Measurements from ENCODE around the gene SRRM4. TPM values are rescaled to one million over a fixed set of nuclear protein-coding genes. Genes with fewer than 3 reads are reported as not detected.

Gene SRRM4
- total RNA-seq, 1 experiment from 2014 or later: 0.96 TPM

GRCh38 chr12:119158402-119158801, 177.1 kb downstream of the SRRM4 start:
- CTCF ChIA-PET: no interaction called here
- Mint-ChIP-seq H3K9me3 (no peaks in the 10 kb centered on the region; the same call in 1 of the 2 replicates), H3K27ac (no peak overlapping the region), H3K4me1 (peaks cover 13% of the 10 kb centered on the region), H3K27me3 (ENCODE audit: low read depth) (no peaks in the 10 kb centered on the region), H3K36me3 (no peaks in the 10 kb centered on the region), H3K4me3 (no peak overlapping the region)
- TF ChIP-seq, protein P1, sequence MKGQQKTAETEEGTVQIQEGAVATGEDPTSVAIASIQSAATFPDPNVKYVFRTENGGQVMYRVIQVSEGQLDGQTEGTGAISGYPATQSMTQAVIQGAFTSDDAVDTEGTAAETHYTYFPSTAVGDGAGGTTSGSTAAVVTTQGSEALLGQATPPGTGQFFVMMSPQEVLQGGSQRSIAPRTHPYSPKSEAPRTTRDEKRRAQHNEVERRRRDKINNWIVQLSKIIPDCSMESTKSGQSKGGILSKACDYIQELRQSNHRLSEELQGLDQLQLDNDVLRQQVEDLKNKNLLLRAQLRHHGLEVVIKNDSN (CRISPR knock-in tag; IDR thresholded peaks at IDR 0.05): no peak
- no peak for TF ChIP-seq NFATC4 (CRISPR knock-in tag; IDR thresholded peaks at IDR 0.05)
- POLR2A ChIA-PET: no interaction called here
- ATAC-seq (no peak), DNase-seq (ENCODE audit: low spot score) (no peak)

DNA sequence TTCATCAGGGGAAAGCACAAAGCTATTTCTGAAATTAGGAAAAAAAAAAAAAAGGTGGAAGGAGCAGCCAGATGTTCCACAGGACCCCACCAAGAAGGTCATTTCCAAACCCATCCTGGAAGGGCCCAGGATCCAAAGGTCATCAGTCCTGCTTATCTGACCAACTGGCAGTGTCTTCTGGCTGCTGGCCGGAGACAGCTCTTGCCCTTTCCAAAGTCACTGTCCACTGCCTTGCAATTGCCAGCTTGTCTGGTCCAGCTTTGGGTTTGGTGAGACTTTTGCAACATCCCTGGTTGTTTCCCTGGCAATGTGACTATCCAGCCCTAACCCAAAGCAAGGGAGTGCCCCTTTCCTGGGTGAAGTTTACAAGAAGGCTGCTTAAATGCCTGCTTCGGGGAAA, 178.5 kb downstream of the SRRM4 start:
- TF ChIP-seq GRHL2 (CRISPR knock-in tag; IDR thresholded peaks at IDR 0.05; ENCODE audit: insufficient replicate concordance, severe bottlenecking): no peak
- TF ChIP-seq ZNF317 (CRISPR knock-in tag; IDR thresholded peaks at IDR 0.05; ENCODE audit: borderline replicate concordance, low read depth): no peak
- TF ChIP-seq, protein P1 (CRISPR knock-in tag; IDR thresholded peaks at IDR 0.05): no peak
- TF ChIP-seq, protein P2, sequence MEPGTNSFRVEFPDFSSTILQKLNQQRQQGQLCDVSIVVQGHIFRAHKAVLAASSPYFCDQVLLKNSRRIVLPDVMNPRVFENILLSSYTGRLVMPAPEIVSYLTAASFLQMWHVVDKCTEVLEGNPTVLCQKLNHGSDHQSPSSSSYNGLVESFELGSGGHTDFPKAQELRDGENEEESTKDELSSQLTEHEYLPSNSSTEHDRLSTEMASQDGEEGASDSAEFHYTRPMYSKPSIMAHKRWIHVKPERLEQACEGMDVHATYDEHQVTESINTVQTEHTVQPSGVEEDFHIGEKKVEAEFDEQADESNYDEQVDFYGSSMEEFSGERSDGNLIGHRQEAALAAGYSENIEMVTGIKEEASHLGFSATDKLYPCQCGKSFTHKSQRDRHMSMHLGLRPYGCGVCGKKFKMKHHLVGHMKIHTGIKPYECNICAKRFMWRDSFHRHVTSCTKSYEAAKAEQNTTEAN (CRISPR knock-in tag; IDR thresholded peaks at IDR 0.05): no peak
- no peak for TF ChIP-seq ZNF263 (CRISPR knock-in tag; IDR thresholded peaks at IDR 0.05; ENCODE audit: low read depth)
- TF ChIP-seq ZNF232 (CRISPR knock-in tag; IDR thresholded peaks at IDR 0.05): no peak
- TF ChIP-seq ZMAT4 (CRISPR knock-in tag; IDR thresholded peaks at IDR 0.05): no peak
- TF ChIP-seq, protein P3, sequence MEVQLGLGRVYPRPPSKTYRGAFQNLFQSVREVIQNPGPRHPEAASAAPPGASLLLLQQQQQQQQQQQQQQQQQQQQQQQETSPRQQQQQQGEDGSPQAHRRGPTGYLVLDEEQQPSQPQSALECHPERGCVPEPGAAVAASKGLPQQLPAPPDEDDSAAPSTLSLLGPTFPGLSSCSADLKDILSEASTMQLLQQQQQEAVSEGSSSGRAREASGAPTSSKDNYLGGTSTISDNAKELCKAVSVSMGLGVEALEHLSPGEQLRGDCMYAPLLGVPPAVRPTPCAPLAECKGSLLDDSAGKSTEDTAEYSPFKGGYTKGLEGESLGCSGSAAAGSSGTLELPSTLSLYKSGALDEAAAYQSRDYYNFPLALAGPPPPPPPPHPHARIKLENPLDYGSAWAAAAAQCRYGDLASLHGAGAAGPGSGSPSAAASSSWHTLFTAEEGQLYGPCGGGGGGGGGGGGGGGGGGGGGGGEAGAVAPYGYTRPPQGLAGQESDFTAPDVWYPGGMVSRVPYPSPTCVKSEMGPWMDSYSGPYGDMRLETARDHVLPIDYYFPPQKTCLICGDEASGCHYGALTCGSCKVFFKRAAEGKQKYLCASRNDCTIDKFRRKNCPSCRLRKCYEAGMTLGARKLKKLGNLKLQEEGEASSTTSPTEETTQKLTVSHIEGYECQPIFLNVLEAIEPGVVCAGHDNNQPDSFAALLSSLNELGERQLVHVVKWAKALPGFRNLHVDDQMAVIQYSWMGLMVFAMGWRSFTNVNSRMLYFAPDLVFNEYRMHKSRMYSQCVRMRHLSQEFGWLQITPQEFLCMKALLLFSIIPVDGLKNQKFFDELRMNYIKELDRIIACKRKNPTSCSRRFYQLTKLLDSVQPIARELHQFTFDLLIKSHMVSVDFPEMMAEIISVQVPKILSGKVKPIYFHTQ (CRISPR knock-in tag; IDR thresholded peaks at IDR 0.05): no peak
- TF ChIP-seq NFYB (CRISPR knock-in tag; conservative IDR thresholded peaks at IDR 0.05; ENCODE audit: low read depth): no peak
- no peak for TF ChIP-seq MYBL2 (CRISPR knock-in tag; IDR thresholded peaks at IDR 0.05)
- H3K4me3 Mint-ChIP-seq: no peak overlapping the region
- H3K36me3 Mint-ChIP-seq: no peaks in the 10 kb centered on the region
- H3K27me3 Mint-ChIP-seq (ENCODE audit: low read depth): no peaks in the 10 kb centered on the region
- DNase-seq (ENCODE audit: low spot score): no peak
- ChIA-PET CTCF (no interaction called here), POLR2A (no interaction called here)
- H3K27ac Mint-ChIP-seq: no peak overlapping the region
- H3K9me3 Mint-ChIP-seq: no peaks in the 10 kb centered on the region; the same call in 1 of the 2 replicates
- ATAC-seq: no peak
- H3K4me1 Mint-ChIP-seq: peaks cover 10% of the 10 kb centered on the region

DNA sequence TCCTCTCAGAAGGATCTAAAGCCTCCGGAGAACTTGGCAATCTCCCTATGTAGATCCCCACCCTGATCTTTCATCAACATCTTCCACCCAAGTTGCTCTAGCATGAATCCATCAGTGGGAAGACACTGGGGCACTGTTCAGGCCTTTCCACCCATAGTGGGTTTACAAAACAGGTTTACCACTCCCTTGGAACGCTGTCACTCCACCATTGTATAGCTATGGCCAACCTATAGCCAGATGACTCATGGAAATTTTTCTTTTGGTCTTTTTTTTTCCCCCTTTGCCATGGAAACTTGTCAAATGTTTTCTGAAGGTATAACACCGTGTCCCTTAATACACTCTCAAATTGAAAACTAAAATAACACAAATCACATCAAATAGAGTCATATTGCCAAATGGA, 186.6 kb downstream of the SRRM4 start:
- Mint-ChIP-seq H3K9me3 (peaks cover 8% of the 10 kb centered on the region), H3K27me3 (ENCODE audit: low read depth) (no peaks in the 10 kb centered on the region; the same call in 1 of the 2 replicates), H3K4me1 (peaks cover 28% of the 10 kb centered on the region), H3K36me3 (no peaks in the 10 kb centered on the region), H3K27ac (no peak overlapping the region), H3K4me3 (no peak overlapping the region)
- ATAC-seq (no peak), DNase-seq (ENCODE audit: low spot score) (no peak)
- CTCF ChIA-PET: no interaction called here
- TF ChIP-seq, protein P2 (CRISPR knock-in tag; IDR thresholded peaks at IDR 0.05): no peak
- TF ChIP-seq ATF2 (CRISPR knock-in tag; IDR thresholded peaks at IDR 0.05; ENCODE audit: borderline replicate concordance, low read depth) (no peak), EMX1 (CRISPR knock-in tag; IDR thresholded peaks at IDR 0.05) (no peak)
- POLR2A ChIA-PET: no interaction called here

Measured in WTC11 (cell line).